HG02852 (cell line): Measurements from ENCODE around the gene MRPL12.

ENCODE experiments used
- ATAC-seq: cut with Tn5 transposase; IDR thresholded peaks from one replicate; pipeline ENCODE4 v1.9.1; 2021; ENCODE audit warnings: mild to moderate bottlenecking, moderate library complexity; ENCODE audit not compliant: unreplicated experiment

MRPL12 gene

DNA sequence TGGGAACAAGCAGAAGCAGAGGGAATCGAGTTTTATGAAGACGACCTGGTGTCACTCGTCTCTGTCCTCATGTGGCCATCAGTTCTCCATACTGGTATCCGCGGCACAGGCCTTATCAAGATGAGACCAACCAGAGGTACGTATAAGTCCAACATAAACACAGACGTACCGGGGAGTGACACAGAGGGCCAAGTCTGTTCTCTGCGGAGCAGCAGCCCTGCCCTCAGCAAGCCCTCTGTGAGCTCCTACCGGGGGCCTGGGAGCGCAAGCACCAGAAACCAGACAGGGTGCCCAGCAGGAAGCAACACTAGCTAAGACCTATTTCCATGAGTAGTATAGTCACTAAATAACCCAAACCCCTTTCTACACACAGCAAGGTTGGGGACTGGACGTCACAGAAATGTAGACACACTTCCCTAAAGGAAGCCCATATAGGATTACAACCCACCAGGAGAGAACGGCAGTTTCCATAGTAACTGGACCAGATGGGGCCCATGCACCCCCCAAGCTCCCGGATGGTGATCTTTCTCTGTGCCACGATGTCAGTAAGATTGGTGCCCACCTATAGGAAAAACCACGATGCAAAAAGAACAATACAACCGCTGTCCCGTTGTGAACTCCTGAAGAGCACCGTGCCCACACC lies 20.5 kb upstream of the MRPL12 start:
- no peak for ATAC-seq

DNA sequence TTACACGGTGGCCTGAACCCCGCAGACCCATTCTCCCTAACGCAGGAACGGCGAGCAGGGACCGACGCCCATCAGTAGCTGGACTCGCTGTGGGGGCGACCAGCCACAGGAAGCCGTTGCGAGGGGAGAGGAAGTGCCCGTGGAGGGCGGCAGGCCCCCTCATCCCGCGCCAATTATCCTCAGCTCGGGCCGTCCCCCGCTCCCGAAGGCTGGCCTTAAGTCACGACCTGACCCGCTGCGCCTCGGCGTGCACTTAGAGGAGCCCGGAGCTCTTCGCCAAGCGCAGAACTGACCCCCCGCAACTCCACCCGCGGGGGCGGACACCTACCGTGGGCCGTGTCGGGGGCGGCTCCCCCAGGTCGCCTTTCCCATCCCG lies 20.0 kb upstream of the MRPL12 start:
- ATAC-seq, result peak; percentile 8

DNA sequence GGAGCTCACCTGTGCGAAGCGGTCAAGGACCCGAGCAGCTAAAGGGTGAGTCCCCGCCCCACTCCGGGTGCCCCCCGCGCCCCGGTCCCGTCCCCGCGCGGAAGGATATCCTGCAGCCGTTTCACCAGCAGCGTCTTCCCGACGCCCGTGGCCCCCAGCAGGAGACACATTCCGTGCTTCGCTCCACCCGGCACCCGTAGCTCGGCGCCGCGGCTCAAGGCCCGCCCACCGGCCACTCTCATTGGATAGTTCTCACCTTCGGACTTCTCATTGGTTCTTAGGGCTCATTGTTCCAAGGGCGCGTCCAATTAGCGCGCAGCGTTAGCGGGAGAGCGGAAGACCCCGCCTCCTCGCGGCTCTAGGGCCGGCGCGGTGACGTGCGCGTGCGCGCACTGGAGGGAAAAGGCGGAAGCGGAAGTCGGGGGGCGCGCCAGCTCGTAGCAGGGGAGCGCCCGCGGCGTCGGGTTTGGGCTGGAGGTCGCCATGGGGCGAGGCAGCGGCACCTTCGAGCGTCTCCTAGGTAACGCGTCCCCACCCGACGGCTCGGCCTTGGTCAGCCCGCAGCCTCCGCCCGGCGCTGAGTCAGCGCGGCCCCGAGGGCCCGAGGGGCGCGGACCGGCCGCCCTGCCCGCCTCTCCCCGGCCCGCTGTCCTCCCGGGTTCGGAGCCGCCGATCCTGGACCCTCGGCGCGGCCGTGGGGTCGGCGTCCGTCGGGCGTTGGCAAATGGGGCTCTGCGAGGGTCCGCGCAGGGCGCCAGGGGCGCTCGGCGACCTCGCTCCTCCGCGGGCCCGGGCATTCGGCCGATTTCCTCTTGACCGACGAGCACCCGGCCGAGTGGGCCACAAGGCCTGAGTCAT lies 19.4 kb upstream of the MRPL12 start, which contains the start of the genes ARL16 and HGS:
ARL16 (minus strand) TSS at position 214 of the 858 bp plus-strand sequence; CDS start at position 170, 44 bp downstream.
HGS (plus strand) TSS at position 428 of the 858 bp plus-strand sequence; CDS start at position 484, 56 bp downstream.
- ATAC-seq, result peak; percentile 87

DNA sequence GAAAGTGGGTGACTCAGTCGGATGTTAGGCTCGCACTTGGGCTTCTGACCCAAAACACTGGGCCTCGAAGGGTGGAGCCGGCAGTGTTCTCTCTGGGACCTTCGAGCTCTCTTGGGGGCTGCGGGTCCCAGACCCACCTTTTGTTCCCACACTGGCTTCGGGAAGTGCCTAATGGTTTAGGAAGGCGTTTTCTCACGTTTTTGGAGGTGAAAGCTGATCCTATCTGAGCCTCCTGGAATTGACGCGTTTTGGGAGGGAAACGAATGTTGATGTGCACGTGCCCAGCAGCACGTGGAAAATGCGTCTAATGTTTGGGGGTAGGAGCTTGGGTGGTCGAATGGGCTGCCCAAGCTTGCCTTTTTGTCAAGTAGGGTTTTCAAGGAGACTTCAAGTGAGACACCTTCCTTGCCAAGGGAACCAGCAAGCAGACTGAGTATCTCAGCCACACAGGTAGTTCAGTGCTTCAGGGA lies 18.7 kb upstream of the MRPL12 start:
- ATAC-seq, result no peak

DNA sequence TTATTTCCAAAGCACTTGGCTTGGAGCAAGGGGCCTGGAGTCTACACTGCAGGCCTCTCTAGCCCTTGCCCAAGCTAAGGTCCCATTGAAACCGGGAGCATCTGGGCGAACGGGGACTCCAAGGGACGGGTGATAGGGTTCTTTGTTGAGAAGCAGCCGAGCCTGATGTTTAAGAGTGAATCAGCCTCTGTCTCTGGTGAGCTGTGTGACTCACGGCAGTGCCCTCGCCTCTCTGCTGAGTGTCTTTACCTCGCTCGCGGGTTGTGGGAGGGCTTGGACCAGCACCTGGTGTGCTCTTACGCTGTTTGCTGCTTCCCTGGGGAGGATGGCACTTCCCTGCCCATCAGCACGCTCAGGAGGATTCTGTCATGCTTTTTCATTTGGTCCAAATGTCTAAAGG lies 18.1 kb upstream of the MRPL12 start:
- ATAC-seq, result no peak

DNA sequence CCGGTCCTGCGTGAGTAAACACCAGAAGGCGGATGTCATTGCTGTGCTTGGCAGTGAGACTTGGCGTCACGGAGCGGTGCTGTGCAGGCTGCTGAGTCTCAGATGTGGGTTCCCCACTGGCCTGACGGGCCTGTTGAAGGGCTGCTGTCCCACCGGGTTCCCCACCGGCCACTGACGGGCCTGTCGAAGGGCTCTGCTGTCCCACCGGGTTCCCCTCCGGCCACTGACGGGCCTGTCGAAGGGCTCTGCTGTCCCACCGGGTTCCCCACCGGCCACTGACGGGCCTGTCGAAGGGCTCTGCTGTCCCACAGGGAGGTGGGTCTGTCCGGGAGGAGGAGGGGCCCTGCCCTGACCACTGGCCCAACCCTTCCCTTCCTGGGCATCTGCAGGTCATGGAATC lies 16.6 kb upstream of the MRPL12 start:
- no peak for ATAC-seq

DNA sequence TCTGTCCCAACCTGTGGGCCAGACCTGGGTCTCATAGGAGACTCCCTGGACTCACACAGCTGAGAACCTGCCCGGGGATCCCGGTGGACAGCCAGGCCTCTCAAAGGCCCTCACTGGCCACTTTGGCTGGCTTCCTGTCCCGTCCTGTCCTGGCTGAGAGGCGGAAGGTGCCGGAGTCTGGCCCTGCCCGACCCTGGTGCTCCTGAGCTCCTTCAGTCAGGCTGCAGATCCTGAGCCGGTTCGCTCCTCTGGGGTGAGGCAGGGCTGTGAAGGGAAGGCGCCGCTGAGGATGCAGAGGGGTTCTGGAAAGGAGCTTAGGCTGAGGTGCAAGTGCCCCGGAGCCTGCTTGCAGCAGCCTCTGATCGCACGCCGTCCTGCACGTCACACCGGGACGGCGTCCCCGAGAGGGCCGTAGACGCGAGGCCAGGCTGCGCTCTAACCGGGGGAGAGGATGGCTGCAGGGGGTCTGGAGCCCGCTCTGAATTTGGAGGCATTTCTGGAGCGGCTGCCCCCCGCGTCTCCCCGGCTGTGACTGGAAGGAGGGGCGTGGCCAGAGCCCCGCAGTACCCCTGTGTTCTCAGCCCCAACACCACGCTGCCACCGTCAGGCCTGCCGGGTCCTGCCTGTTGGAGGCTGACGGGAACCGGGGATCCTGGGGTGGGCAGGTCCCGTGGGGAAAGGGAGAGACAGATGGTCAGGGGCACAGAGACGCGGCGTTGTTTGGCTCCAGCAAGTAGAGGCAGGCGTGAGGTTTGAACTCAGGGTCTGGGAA lies 15.2 kb upstream of the MRPL12 start:
- ATAC-seq, result no peak

DNA sequence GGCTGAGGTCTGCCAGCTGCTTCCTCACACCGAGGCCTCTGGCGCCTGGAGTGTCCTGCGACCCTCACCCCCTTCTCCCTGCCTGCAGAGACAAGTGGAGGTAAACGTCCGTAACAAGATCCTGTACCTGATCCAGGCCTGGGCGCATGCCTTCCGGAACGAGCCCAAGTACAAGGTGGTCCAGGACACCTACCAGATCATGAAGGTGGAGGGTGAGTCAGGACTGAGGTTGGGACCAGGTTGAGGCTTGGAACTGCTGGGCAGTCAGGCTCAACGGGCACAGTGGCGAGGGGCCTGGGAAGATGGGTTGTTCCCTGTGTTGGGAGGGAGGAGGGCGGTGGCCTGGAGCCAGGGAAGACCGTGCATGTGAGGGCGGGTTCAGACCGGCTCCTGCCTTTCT lies 14.6 kb upstream of the MRPL12 start:
- ATAC-seq, result no peak

DNA sequence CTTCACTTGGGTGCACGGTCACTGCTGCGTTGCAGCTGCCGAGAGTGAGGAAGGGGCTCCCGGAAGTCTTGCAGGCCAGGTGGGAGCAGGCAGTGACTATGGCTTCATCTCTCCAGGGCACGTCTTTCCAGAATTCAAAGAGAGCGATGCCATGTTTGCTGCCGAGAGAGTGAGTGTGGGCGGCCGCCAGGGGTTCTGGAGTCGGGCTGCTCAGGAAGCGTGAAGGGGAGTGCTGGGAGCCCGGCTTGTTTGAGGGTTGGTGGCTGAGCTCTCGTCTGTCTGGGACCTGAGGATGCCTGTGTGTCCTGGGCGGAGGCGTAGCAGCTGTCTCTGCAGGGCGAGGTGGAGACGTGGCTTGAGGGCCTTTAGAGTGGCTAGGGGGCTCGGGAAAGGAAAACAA lies 13.1 kb upstream of the MRPL12 start:
- ATAC-seq, result no peak

DNA sequence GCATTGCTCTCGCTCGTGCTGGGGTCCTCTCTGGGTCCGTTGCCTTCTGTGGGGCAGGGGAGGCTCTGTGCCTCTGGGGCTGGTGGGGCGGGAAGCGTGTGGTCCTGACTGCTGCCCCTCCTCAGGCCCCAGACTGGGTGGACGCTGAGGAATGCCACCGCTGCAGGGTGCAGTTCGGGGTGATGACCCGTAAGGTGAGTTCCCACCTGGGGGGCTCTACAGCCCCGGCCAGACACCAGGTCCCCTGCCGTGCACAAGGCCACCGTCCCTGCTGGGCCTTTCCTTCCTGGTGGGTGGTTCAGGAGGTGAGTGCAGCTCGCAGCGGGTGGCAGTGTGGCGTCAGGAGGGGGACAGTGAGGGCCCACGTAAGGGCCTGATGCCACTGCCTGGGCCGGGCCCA lies 12.6 kb upstream of the MRPL12 start:
- no peak for ATAC-seq

DNA sequence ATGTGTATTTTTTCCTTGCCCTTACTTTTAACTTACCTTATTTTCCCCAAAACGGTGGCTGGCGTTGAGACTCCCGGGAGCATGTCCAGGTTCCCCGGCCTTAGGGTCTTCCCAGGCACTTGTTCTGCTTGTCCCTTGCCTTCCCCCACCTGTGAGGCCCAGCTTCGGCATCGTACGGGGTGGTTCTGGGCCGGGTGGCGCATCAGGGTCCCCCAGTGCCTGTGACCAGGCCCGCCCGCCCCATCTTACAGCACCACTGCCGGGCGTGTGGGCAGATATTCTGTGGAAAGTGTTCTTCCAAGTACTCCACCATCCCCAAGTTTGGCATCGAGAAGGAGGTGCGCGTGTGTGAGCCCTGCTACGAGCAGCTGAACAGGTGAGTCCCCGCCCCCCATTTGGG lies 12.0 kb upstream of the MRPL12 start:
- no peak for ATAC-seq

DNA sequence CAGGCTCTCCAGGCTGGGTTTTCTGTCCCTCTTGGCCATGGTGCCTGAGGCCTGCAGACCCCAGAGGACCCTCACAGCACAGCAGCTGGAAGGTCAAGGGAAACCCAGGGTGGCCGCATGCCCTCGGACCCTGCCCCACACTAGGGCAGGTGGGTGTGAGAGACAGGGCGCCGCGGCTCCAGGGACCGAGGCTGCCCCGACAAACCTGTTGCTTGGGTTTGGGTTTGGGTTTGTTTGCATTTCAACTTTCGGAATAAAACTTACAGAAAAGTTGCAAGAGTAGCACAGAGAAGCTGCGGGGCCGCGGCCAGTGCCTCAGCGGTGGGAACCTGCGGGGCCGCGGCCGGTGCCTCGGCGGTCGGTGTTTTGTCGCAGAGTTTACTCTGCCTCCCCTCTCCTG lies 11.6 kb upstream of the MRPL12 start:
- ATAC-seq, result no peak

DNA sequence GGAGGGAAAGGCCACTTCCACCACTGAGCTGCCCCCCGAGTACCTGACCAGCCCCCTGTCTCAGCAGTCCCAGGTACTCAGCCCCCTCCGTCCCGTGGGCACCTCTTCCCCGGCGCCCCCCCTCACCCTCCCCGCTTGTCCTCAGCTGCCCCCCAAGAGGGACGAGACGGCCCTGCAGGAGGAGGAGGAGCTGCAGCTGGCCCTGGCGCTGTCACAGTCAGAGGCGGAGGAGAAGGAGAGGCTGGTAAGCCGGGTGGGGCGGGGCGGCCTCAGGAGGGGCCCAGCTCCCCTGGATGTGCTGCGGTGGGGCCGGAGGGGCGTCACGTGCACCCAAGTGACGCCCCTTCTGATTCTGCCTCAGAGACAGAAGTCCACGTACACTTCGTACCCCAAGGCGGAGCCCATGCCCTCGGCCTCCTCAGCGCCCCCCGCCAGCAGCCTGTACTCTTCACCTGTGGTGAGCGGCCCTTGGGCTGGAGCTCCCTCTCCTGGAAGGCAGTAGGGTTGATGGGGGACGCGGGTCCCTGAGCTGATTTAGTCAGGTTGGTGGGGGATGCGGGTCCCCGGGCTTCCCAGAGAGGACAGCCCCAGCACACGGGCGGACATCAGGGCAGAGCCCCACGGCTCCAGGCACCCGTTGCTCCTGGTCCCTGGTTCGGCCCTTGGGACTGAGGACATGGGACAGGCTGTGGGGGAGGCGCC lies 9.5 kb upstream of the MRPL12 start:
- ATAC-seq, result no peak

DNA sequence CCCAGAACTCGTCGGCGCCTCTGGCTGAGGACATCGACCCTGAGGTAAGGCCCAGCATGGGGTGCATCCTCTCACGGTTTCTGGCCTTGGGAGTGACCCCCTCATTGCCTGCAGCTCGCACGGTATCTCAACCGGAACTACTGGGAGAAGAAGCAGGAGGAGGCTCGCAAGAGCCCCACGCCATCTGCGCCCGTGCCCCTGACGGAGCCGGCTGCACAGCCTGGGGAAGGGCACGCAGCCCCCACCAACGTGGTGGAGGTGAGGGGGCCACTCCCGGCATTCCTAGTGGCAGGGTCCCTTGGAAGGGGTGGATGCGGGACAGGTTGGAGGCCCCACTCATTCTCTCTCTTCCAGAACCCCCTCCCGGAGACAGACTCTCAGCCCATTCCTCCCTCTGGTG lies 8.4 kb upstream of the MRPL12 start:
- no peak for ATAC-seq

DNA sequence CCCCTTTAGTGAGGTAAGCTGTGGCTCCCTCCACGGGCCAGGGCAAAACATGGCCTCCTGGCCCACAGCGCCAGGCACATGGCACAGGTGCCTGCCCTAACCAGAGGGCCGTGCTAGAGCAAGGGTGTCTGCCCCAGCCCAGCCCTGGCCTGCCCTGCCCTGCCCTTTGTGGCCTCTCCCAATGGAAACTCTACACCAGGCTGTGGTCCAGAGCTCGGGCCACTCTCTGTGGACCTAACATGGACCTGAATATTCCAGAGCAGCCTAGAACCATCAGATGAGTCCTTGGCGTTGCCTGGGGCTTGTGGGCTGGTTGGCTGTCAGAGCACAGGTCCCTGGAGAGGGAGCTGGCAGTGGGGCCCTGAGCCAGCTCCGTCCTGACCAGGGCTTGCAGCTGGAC lies 8.0 kb upstream of the MRPL12 start:
- no peak for ATAC-seq

DNA sequence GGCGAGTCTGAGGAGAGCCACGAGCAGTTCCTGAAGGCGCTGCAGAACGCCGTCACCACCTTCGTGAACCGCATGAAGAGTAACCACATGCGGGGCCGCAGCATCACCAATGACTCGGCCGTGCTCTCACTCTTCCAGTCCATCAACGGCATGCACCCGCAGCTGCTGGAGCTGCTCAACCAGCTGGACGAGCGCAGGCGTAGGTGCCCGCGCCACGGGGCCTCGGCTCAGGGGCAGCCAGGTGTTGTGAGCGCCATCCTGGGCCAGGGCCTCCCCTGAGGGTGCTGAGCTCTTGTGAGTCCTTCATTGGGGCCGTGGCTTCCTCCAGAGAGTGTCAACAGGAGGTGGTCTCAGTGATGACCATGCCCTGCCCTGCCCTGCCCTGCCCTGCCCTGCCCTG lies 7.4 kb upstream of the MRPL12 start:
- ATAC-seq, result no peak

DNA sequence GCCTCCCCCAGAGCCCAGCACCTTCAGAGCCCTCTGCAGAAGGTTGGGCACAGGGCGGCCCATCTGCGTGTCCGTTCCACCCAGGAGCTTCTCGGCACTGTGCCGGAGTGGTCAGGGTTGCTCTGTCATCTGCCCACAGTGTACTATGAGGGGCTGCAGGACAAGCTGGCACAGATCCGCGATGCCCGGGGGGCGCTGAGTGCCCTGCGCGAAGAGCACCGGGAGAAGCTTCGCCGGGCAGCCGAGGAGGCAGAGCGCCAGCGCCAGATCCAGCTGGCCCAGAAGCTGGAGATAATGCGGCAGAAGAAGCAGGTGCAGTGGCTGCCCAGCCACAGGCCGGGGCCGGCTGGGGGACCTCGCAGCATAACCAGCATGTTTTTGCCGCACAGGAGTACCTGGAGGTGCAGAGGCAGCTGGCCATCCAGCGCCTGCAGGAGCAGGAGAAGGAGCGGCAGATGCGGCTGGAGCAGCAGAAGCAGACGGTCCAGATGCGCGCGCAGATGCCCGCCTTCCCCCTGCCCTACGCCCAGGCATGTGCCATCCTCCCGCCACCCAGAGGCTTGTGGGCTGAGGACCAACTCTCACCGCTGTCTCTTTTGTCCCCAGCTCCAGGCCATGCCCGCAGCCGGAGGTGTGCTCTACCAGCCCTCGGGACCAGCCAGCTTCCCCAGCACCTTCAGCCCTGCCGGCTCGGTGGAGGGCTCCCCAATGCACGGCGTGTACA lies 6.8 kb upstream of the MRPL12 start:
- no peak for ATAC-seq

DNA sequence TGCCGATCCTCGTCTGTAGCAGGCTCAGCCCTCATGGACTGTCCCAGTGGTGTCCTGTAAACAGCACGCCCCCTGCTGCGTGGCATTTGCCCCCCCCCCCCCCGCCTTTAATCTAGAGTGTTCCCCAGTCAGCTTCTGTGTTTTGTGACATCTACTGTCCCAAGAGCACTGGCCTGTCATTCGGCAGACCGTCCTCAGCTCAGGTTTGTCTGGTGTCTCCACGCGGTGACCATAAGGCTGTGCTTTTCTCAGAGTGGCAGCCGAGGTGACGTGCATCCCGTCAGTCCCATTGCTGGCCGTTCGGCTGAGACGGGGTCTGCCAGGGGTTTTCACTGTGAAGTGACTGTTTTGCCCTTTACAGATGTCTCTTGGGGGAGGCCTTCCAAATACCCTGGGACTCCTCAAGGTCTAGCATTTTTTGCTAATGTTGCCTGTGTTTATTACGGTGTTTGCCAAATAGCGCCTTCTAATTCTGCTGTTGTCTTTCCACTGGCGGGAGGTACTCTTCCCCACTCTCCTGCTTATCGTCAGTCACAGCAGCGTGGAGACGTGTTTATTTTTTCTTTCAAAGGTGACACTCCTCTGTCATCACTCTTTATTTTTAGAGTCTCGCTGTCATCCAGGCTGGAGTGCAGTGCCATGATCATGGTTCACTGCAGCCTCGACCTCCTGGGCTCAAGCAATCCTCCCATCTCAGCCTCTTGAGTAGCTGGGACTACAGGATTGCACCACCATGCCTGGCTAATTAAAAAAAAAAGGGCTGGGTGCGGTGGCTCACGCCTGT lies 5.7 kb upstream of the MRPL12 start:
- ATAC-seq, result no peak
